T-helper 22 cell (primary cell): ENCODE data around the gene TCAF1.
"Not testable (repeated sequence)": the region's sequence is repeated elsewhere in the genome, so short reads cannot be mapped to it uniquely, and the experiment has no call there.

ENCODE experiments used
- DNase-seq: peaks from one replicate; pipeline ENCODE4 v3.0.0-alpha.2; 2020; ENCODE audit warnings: low read depth

Gene TCAF1

DNA sequence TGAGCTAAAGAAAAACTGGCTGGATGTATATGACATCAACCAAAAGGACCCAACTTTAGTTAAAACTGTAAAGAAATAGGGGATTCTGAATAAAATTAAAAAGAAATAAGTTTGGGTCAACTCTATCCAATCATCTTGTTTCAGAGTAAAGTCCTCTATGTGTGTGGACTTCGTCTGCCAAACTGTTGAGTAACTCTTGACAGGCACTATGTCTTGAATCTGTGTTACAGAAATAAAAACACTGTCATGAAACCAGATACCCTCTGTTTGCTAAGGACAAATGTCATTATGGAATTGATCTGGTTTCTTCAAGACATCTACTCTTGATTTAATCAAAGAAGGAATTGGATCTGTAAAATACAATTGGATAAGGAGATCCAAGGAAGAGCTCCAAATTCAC, 46.5 kb downstream of the TCAF1 start:
- DNase-seq: not testable (repeated sequence)

DNA sequence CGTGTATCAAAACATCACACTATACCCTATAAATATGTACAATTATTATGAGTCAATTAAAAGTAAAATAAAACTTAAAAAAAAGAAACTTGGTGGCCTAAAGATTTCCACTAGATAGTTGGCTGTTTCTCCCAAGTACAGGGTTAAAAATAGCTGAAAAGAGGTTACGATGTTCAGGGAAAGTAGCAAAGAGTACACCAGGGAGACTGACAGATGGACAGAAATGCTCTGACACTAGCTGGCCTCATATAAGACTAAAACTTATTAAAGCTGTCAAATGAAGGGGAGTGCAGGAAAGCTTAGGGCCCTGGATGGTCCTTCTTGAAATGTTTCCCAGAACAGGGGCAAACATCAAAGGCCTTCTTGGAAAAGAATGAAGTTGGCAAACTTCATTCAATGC, 51.3 kb downstream of the TCAF1 start:
- DNase-seq: no peak

DNA sequence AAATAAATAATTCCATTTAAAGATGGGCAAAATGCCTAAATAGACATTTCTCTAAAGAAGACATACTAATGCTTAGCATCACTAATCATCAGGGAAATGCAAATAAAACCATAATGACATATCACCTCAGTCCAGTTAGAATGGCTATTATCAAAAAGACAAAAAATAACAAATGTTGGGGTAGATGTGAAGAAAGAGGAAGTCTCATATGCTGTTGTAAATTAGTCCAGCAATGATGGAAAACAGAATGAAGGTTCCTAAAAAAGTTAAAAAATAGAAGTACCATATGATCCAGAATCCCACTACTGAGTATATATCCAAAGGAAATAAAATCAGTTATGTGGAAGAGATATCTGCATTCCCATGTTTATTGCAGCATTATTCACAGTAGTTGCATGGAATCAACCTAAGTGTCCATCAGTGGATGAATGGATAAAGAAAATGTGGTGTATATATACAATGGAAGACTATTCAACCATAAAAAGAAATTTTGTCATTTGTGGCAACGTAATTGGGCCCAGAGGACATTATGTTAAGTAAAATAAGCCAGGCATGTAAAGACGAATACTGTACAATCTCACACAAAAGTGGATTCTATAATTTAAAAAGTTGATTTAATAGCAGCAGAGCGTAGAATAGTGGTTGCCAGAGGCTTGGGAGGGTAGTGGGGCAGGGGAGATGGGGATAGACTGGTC, 52.0 kb downstream of the TCAF1 start:
- DNase-seq: no peak

DNA sequence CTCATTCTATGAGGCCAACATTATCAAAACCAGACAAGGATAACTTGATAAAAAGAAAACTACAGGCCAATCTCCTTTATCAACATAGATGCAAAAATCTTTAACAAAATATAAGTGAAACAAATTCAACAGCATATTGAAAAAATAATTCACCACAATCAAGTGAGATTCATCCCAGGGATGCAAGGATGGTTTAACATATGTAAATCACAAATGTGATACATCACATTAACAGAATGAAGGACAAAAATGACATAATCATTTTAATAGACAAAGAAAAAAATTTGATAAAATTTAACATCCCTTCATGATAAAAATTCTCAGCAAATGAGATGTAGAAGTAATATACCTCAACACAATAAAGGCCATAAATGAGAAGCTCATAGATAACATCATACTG, 53.8 kb downstream of the TCAF1 start:
- no peak for DNase-seq

DNA sequence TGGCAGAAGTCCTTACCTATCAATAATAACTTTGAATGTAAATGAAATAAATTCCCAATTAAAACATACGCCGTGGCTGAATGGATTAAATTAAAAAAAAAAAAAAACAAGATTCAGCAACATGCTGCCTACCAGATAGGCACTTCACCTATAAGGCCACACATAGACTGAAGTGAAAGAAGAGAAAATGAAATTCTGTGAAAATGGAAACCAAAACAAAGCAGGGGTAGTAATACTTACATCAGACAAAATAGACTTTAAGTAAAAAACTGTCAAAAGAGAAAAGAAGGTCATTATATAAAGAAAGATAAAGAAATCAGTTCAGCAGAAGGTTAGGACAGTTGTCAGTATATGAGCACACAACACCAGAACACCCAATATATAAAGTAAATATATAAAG, 55.3 kb downstream of the TCAF1 start:
- DNase-seq: no peak

DNA sequence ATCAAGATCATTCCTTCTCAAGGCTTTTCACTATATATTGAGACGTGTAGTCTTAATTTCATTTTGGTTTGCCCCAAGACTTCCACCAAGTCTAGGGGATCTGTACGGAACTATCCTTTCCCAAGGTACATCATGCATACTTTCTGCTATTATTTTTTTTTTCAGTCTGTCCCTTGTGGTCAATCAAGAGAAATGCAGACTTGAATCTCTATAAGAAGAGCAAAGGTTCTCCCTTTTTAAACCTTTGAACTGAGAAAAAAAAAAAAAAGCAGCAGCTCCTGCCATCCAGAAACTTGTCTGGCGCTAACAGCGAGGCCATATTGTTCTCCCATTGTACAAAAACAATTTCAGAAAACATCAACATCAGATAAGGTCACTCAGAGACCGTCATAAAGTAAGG, 60.3 kb downstream of the TCAF1 start:
- not testable (repeated sequence) for DNase-seq

DNA sequence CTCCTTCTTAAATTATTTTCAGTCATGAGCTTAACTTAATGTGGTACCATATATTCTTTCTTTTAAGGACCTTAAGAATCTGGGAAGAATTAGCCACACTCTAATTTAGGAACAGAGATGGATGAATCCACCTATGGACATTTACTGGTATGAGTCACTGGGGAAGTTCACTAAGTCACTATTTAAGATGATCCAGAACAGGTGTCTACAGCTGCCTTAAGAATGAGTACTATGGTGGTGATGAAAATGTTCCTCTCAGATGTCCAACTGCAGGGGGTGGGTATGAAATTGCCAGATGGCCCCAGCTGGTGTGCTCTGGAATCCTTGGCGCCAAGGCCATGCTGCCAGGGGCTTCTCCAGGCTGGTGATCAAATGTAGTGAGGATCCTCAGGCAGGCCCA, 61.9 kb downstream of the TCAF1 start:
- not testable (repeated sequence) for DNase-seq

DNA sequence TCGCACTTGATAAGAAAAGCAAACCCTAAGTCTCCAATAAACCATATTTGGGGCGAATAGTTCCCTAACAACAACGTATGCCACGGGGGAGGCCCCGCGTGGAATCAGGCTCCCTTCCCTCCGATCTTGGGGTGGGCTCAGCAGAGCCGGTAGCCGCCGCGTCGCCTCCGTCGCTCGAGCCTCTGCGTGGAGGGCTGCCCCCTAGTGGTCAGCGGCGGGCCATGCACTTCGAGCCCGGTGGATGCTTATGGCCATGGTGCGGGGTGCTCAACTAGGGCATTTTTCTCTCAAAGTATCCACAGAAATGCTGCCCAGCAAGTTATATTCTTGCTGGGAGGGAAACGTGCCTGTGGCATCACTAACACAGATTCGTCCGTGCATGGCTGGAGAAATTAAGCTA, 64.8 kb downstream of the TCAF1 start:
- DNase-seq: peak; percentile 72

DNA sequence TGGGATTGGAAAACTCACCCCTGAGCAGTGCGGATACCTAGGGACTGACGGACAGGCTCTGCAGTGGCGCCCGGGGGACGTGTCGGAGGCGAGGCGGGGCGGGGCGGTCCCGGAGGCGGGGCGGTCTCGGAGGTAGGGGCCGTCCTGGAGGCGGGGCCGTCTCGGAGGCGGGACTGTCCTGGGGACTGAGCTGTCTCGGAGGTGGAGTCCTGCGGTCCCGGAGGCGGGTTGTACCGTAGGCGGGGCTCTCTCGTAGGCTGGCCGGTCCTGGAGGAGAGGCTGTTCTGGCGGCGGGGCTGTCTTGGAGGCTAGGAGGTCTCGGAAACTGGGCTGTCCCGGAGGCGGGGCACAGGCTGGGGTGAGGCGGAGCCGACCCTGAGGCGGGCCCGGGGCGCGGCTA, 65.4 kb downstream of the TCAF1 start:
- DNase-seq: peak; percentile 88

DNA sequence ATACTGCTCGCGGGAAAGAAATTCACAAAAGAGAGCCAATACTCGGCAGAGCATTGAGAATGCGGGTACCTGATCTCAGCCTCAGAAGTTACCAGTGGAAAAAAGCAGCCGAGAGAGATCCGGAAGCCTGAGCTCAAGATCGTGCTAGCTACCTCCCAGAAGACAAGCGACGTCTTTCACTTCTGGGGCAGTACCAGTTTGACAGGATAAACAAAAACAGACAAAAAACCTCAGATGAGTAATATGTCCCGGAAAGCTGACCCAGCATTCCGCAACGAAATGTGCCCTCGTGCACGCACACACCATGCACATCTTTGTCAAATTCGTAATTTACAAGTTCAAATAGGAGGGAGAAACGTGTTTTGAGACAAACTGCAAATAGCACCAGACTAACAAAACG, 65.9 kb downstream of the TCAF1 start:
- DNase-seq: not testable (repeated sequence)

DNA sequence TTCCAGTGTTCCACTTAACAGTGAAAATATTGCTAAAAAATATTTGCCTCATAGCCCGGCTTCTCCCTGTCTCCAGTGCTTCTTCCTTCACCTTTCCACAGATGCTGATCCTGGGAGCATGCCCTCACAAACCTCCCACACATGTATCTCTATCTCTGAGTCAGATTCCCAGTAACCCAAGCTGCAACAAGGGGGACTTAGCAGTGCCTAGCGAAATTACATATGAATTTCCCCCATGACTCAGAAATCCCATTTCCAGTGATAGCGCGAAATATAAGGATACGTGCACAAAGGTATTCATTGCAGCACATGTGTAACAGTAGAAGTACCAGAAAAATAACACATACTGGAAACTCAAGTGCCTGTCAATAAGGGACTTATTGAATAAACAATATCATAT, 75.4 kb downstream of the TCAF1 start:
- not testable (repeated sequence) for DNase-seq

DNA sequence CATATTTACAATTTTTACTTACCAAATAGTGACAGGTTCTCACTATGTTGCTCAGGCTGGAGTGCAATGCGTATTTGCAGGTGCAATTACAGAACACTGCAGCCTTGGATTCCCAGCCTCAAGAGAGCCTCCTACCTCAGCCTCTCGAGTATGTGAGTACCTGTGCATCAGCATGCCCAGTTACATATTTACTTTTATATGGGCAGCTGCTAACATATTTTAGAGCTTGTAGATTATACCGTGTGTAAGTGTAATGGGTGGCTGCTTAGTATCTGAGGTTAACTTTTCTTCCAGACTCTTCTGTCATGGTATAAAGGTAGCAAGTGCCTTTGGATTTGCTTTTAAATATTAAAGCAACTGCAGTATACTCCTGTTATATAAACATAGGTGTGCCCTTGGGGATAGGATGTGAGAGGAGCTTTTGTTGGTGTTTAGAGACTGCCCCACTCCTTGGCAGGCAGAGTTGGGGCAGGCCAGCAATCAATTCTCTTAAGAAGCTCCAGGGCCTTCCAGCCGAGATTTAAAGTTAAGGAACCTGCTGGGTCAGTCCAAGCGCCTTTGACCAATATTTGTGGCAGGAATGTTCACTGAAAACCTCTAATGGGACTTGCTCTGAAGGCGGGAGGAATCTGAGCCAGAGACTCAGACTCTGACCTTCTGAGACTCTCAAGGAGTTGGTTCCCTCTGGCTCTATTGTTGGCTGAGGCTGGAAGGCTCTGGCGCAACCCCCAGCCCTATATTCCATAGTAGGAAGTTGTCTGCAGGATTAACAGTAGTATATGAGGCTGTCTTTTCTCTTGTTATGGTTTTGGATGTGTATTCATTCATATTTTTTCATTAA, 77.5 kb downstream of the TCAF1 start:
- DNase-seq: not testable (repeated sequence)

DNA sequence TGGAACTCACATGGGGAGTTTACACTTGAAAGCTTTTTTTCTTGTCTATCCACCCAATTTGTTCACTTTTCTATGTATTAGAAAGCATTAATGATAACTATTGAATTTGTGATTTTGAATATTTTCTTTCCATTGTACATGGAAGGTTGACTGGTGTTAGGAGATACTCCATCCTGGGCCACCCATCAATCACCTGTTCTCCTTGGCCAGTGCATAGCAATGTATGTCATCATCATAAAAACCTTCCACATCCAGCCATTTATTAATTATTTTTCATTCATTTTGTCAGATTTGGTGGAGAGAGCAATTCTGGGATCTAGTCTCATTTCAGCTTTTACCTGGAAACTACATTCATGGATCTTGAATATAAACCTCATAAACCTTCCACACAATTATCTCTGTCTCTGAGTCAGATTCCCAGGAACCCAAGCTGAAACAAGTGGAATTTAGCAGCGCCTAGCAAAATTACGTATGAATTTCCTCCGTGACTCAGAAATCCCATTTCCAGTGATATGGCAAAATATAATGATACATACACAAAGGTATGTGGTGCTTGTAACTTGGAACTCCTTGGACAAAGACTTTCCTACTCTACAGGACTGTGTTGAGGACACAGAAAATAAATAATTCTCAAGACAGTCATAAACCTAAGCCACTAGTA, 78.2 kb downstream of the TCAF1 start:
- not testable (repeated sequence) for DNase-seq

DNA sequence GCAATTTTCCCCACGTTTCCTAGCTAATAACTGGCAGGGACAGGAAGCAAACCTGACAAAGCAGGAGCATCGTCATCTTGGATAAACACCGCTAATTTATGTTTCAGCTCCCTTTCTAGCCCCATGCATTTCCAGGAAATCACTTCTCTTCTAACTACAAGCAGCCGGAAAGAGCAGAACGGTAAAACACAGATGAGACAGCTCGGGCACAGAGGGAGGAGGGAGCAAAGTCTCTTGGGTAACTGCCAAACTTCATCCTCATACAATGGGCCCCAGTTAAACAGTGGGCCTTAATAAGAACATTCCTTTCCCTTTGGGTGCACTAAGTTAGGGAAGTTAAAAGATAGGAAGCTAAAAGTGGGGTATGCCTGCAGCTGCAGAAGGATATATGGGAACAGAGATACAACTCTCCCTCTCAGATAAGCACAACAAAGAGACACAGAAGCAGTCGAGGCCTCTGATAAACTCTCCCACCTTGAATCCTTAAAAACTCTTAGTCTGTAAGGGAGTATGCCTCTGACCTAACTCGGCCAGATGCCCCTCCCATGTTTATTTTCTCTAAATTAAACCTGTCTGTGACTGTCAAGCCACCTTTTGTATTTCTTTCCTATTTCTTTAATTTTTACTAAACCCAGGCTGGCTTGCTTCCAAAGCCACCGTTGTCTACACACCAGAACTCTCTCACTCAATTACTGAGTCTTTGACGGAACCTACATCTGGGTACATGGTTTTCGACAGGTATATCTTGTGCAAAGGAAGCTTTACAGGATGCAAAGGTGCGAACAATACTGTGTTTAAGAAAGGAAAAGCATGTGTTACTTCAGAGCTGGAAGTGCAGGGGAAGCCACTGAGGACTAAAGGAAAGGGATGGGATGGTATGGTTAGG, 80.3 kb downstream of the TCAF1 start:
- not testable (repeated sequence) for DNase-seq

DNA sequence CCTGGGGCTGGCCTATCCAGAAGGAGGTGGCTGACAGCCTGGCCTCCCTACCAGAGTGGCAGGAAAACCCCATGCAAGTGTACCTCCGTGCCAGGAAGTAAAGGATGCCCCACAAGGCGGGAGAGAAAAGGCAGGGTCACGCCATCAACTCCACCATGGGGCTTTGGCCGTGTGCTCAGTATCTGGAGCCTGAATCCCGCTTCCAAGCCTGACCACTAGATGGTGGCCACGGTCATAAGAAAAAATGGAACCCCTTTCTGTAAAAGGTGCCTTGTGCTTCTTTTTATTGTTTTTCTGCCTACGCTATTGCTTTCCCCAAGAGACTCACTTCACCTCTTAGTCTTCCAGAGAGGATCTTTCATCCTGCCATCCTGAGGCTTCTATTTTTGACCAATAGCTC, 84.1 kb downstream of the TCAF1 start:
- DNase-seq: not testable (repeated sequence)

DNA sequence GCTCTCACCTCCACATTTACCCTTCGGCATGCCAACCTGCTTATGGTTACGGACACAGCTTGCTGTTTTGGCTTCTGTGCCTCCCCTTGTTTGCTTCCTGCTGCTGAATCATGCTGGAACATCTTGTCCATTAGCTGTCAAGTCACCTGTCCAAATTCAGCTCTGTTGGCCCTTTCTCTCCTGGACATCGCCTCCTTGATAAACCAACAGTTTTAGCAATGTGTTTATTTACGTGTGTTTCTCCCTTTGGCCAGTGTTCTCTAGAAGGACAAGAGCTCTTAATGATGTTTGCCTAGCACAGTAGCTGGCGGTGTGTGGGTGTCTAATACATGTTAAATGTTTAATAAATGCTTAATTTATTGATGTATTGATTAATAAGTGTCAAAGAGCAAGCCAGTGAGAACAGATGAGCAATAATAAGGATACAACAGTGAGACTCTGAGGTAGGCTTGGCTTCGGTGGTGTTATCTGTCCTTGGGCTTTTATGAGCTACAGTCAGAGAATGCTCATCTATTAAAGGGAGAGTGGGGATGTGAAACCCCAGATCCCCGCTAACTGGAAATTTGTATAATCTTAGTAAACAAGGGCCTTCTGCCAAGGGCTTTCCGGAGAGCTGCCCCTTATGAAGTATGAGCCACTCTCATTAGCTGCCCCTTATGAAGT, 85.4 kb downstream of the TCAF1 start:
- not testable (repeated sequence) for DNase-seq

DNA sequence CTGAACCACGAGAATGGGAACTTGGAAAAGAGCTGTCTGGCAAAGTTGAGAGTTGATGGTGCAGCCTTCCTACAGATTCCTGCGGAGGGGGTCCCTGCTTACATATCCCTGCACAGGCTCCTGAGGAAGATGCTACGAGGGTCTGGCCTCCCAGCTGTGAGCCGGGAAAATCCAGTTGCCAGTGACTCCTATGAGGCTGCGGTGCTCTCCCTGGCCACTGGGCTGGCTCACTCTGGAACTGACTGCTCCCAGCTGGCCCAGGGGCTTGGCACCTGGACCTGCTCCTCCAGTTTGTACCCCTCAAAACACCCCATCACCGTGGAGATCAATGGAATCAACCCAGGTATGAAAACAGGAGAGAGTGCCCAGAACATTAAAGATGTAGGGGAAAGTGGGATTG, 91.3 kb downstream of the TCAF1 start:
- DNase-seq: not testable (repeated sequence)

DNA sequence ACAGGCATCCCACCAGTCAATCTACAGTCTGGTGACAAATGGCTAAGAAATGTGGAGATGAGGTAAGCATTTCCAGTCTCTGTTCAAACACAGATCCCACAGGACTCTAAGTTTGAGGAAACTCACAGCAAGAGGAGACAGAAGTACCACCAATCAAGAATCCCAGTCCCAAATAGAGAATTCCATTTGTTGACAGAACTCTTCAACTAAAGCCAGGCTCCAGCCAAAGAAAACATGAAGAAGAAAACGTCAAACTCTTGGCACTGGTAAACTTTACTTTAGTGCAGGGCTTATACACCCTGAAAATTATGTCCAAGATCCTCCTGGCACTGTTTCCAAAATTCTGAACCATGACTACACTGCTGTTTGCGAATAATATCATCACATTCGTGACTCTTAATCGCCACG, 95.3 kb downstream of the TCAF1 start:
- DNase-seq: not testable (repeated sequence)
